NCI-H128 (cell line): ENCODE results near the gene KRT85.
"Not testable (repeated sequence)": the region's sequence is repeated elsewhere in the genome, so short reads cannot be mapped to it uniquely, and the experiment has no call there.

ENCODE experiments used
- DNase-seq: peaks from one replicate; lab custom pipeline; 2025; ENCODE audit not compliant: unreplicated experiment; lab: John Stamatoyannopoulos, UW

Gene KRT85

DNA sequence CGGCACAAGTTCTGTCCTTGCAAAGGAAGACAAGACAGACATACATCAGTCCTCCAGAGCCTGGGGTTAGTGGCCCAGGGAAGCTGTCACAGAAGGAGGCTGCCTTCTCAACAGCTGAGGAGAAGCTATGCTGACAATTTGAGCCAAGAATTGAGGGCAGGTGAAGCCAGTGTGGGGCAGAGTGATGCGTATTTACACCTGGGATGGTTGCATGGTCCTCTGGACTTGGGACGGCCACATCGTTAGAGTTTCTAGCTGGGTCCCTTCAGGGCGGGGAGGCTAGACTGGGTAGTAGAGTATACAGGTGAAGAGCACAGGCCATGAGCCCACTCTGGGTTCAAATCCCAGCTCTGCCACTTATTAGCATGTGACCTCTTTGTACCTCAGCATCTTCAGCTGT lies 16.5 kb downstream of the KRT85 start:
- DNase-seq: no peak

DNA sequence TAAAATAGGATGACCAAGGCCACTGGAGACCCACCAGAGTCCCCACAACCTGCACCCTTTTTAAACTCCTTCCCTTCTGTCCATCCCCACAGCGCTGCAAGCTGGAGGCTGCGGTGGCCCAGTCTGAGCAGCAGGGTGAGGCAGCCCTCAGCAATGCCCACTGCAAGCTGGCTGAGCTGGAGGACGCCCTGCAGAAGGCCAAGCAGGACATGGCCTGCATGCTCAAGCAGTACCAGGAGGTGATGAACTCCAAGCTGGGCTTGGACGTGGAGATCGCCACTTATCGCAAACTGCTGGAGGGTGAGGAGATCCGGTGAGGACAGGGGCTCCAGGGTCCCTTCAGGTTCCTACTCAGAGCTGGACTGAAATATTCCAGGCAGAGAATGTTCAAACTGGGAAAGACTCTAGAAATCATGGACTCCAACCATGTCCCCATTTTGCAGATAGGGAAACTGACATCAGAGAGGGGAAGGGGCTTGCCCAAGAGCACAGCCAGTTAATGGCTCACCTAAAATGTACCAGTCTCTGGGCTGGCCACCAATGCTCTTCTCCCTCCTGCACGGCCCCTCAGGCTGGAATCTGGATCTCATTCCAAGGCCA lies 17.2 kb downstream of the KRT85 start:
- no peak for DNase-seq

DNA sequence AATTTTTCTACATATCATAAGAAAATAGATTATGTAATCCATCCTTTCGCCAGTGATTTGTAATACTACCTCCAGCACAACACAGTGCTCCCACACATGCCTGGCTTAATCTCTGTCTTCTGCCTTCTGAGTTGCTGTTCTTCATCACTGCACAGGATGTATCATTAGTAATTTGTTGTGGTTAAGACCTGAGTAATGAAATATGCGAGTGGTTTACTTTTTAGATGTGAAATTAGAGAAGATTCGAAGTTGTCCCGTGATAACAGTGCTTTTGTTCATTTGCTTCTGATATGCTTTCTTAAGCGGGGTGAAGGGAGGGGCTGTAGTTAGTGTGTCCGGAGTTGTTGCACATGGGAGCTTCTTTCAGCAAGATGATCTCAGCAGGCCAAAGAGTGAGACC lies 18.1 kb downstream of the KRT85 start:
- no peak for DNase-seq

DNA sequence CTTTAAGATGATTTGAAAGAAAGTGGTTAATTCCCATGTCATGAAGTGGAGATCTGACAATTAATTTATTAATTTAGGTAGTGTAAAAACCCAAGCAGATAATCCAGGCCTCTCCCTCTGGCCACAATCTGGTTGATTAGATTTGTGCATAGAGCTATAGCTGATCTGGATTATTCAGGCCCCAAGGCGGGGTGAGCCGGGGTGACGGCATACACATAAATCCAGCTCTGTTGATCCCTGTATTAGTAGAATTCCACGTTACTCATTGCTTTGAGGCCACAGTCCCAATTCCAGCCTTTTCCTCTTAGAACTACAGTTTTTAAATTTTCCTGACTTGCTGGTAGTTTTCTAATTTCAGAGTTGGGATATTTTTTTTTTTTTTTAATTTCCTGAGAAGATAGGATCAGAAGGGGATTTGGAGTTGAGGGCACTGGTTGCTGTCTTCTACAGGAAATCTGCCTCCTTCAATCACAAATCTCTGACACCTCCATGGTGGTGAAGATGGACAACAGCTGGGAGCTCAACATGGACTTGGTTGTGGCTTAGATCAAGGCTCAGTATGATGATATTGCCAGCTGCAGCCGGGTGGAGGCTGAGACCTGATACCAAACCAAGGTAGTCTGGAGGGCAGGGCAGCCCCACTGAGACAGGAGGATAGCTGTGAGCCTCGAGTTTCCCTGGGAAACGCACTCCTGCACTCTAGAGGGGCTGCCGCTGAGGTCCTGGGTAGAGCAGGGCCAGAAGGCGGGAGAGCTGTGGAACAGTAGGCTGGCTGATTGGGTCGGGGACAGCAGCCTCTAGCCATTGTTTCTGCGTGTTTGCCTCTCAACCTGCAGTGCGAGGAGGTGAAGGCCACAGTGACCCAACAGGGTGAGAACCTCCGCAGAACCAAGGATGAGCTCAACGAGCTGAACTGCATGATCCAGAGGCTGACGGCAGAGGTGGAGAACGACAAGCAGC lies 19.4 kb downstream of the KRT85 start:
- no peak for DNase-seq

DNA sequence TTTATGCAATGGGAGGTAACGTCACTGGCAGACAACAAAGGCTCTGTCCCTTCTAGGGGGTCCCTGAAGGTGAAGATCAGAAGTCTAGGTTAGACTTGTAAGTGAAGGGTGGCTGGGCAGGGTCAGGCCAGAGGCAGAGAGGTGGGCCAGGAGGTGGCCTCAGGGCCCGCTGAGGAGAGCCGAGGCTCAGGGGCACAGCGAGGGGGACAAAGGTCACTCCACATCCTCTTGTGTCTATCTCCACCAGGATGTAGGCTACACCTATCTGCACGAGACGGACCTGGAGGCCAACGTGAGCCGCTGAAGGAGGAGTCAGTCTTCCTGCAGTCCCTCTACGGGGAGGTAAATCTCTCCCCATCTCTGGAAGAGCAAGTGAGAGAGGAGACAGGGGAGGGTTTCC lies 20.3 kb downstream of the KRT85 start:
- DNase-seq: no peak

DNA sequence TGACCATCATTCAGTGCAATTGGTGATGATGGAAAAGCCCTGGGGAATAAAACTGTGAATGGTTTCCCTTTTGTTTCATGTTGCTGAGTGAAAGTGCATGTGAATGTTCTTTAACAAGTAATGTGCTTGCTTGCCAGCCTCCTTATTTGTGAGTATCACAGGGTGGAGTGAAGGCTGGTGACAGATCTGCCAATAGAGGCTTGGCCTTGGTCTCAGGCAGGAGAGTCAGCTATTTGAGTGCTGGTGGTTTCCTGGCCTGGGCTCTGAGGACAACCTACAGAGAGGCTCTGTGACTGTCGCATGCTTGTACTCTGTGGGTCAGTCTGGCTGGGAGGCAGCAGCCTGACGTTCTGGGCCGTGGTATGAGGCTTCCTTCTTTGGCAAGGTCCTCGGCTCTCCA lies 20.7 kb downstream of the KRT85 start:
- DNase-seq: no peak

DNA sequence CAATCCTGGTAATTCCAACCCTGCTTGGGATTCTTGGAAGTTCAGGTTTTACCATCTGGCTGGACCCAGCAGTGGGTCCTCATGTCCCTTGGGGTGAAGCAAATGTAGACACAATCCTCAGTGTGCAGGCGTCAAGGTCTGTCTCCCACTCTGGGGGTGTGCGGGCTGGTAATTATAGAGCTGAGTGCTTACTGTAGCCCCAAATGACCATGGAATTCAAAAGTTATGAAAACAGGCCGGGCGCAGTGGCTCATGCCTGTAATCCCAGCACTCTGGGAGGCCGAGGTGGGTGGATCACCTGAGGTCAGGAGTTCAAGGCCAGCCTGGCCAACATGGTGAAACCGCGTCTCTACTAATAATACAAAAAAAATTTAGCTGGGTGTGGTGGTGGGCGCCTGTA lies 22.2 kb downstream of the KRT85 start:
- not testable (repeated sequence) for DNase-seq

DNA sequence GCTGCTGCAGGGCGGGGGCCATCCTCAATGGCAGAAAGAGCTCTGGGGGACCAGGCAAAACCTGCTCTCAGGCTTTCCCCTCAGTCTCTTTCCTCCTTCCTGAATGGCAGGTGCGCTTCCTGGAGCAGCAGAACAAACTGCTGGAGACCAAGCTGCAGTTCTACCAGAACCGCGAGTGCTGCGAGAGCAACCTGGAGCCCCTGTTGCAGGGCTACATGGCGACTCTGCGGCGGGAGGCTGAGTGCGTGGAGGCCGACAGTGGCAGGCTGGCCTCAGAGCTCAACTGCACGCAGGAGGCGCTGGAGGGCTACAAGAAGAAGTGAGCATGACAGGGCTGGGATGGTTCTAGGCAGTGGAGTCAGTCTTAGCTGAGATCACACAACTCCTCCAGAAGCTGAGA lies 23.2 kb downstream of the KRT85 start:
- DNase-seq: no peak

DNA sequence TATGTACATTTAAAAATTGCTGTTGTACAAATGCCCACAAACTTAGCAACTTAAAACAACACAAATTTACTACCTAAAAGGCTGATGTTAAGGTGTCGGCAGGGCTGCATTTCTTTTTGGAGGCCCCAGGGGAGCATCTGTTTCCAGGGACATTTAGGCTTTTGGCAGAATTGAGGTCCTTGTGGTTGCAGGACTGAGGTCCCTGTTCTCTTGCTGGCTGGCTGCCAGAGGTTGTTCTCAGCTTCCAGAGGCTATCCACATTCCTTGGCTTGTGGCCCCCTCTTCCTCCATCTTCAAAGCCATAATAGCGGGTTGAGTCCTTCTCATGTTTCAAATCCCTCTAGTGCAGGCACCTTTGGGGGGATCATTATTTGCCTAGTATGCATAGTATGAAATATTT lies 23.7 kb downstream of the KRT85 start:
- no peak for DNase-seq

DNA sequence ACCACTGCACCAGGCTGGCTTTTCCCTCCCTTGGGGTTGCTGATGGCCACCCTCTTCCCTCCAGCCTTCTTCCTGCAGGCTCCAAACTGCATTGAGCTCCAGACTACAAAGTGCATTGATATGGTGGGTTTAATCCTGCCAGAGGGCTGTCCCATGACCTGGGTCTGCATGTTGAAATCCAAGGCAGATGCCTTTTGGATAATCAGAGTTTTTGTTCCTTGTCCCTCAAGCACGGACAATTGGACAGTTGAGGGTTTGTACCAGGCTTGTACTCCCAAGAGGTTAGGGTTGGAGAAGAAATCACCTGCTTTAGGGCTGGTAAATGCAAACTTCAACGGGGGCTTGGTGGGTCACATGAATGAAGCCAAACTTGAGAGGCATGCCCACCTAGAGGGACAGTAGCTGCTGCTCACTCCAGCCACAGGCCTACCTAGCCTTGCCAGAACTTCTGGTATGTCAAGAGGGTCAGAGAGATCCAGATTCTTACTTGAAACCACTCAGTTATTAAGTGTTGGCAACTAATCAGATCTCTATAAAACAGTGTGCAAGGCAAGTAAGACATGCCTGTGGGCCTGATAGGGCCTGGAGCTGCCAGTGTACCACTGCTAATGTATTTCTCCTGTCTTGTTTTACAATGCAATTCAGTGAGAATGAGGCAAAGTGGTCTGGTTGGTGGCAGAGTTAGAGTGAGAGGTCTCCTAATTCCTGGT lies 24.3 kb downstream of the KRT85 start:
- DNase-seq: no peak

DNA sequence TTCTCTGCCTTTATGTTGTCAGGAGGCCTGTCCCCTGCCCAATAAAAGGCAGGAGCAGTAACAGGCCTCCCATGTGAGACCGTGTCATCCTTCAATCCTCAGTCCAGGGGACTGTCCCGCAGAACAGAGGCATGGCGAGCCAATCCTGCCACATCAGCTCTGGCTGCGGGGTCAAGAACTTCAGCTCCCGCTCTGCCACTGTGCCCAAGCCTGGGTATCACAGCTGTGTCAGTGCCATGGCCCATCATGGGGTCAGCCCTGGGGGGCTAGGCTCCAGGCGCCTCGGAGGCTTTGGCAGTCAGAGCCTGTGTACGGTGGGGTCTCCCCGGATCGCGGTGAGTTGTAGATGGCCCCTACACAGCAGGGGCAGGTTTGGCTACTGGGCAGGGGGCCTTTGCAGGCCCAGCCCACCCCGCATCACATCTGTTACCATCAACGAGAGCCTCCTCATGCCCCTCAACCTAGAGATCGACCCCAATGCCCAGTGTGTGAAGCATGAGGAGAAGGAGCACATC lies 26.2 kb downstream of the KRT85 start:
- DNase-seq: no peak

DNA sequence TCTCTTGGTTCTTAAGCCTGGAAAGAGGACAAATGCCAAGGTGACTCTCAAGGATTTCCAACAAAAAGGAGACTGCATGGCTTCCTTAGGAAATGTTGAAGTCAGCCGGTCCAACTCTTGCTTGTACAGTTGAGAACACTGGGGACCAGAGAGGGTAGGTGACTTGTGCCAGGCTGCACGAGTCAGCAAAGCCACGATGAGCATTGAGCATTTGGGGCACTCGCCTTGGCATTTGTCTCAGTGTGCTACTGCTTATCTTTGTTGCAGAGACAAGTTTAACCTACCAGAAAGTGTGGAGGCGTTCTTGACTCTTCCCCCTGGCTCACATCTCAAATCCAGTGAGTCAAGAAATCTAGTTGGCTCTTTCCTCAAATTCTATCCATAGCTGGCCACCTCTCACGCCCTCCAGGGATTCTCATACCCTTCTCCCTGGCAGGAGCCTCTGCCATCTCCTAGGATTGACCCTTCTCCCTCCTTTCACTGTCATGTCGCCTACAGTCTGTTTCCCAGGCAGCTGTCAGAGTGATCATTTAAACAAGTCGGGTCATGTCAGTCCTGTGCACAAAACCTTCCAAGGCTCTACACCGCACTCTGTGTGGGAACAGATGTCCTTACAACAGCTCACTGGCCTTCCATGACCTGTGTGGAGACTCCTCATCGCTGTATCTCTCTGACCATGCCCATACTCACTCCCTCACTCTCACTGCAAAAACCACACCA lies 28.9 kb downstream of the KRT85 start:
- DNase-seq: no peak

DNA sequence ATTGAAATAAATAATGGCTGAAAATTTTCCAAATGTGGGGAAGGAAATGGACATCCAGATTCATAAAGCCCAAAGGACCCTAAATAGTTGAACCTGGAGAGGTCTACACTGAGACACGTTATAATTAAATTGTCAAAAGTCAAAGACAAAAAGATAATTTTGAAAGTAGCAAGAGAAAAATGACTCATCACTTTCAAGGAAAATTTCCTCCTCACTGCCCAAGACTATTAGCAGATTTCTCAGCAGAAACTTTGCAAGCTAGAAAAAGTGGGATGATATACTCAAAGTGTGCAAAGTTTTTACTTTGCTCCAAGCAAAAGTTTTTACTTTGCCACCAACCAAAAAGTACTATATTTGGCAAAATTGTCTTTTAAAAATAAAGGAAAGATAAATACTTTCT lies 30.2 kb downstream of the KRT85 start:
- DNase-seq: no peak

DNA sequence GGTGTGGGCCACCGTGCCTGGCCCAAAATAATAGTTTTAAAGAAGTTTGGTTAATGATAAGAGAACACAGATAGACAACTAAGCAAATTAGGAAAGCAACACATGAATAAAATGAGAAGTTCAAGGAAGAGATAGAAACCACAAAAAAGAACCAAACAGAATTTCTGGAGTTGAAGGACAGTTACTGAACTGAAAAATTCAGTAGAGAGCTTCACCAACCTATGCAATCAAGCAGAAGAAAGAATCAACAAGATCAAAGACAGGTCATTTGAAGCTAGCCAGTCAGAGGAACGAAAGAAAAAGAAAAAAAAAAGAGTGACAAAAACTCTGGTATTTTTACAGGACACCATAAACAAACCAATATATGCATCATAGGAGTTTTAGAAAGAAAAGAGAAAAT lies 30.6 kb downstream of the KRT85 start:
- DNase-seq: no peak

DNA sequence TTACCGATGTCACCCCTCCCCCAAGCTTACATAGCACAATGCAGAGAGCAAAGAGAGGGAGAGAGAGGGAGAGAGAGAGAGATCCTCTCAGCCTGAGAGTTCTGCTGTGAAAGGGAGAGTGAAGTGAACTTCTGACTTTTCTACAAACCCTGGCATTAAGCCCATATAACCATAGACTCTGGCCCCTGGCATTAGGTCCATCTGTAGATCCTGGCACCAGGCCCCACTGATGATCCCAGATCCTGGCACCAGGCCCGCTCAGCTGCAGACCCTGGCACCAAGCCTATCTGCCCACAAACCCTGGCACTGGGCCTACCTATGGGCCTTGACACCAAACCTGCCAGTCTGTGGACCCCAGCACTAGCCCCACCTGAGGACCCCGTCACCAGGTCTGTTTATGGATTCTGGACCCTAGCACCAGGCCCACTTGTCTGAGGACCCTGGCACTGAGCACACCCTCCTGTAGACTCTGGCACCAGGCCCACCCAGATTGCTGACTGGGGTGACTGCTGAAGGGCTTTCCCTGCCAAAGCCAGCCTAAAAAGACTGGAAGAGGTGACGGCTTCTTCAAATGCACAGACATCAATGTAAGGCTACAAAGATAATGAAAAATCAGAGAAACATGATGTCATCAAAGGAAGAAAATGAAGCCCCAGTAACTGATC lies 31.6 kb downstream of the KRT85 start:
- DNase-seq: no peak

DNA sequence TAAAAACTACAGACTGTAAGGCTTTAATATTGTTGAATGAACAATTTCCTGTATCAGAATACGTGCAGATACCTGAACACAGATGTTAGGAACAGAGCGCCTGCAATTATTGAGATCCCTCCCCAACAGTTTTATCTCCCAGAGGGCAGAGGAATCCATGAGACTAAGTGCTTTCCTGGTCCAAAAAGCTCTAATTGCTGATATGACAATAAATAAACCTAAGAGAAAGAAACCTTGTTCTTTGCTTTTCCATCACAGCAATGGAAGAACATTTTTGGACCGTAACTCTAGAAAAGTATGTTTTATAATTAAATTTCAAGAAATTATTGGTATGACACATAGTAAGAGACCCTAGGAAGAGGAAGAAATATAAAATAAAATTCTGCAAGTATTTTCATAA lies 33.1 kb downstream of the KRT85 start:
- no peak for DNase-seq

DNA sequence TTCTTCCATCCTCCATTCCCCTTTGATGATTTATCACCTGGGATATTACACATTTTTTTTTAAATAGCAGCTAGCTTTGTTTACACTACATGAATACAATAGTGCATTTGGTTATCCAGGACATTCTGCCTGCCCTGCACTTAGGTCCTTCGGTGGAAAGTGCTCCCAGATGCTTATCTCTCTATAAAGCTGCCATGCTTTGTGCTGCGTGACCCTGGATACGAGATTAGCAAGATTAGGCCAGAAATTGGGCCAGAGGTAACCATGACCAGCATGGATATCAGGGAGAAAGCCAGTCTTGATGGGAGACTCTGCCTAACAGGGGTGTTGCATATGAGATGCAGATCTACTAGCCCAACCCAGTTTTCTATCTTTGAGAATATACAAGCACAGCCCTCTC lies 34.0 kb downstream of the KRT85 start:
- no peak for DNase-seq

DNA sequence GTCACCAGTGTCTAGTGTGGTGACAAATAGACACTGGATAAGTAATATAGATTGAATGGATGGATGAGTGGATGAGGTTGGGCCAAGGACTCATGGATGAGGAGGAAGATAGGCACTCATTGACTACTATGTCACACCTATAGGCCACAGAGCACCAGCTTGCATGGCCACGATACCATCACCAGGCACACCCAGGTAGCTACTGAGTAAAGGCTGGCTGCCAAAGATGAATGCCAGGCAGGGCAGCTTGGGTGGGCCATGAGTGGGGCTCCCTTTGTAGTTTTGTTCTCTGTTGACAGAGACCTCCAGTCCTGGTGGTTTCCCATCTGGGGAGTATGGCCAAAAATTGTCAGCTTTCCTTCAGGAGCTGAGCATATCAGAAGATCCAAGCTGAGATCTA lies 34.9 kb downstream of the KRT85 start:
- no peak for DNase-seq

DNA sequence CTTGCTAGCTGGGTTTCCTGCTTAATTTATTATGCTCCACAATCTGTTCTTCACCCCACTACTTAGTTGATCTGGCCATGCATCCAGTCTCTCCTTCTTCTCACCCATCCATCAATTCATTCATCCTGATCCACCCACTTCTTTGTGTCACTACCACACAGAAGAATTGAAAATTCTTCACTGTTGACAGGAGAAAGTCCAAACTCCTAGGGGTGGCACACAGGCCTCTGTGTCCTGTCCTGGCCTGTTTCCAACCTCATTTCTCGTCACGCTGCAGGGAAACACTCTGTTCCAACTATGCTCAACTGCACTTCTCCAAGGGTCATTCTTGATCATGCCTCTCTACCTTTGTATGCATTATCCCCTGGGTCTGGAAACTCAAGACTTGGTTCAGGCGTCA lies 35.4 kb downstream of the KRT85 start:
- no peak for DNase-seq

DNA sequence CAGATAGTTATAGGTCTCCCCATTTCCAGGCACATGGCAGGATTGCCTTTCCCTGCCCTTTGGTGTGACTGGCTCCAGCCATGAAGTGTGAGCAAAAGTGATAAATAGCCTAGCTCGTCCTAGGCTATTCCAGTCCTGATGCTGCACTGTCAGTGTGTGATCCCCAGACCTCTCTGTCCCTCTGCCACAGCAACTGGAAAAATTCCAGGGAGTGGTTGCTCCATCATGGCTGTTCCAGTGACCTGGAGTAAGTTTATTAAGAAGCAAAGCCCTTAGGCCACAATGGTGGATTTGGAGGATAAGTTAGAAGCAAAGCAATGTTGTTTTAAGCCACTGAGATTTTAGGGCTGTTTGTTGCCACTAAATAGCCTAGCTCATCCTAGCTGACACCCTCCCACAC lies 36.2 kb downstream of the KRT85 start:
- no peak for DNase-seq
